Measurements from ENCODE around the gene BLM.
A peak's percentile ranks its signal among the peaks of the same experiment; 100 is the strongest.

Gene BLM

GRCh38 chr15:90765966-90766365 lies 48.8 kb downstream of the BLM start:
- no peak for DNase-seq
- Histone ChIP-seq H4K91ac (ENCODE audit: low read length) (no peak overlapping the region), H2BK120ac (ENCODE audit: low read depth, low read length) (no peak overlapping the region), H3K18ac (ENCODE audit: low read depth in 1 of 2, low read length in 2 of 2) (no peak overlapping the region), H3K4ac (ENCODE audit: low read depth in 1 of 2, low read length in 2 of 2) (no peak overlapping the region), H3K9me3 (ENCODE audit: control insufficient read depth, low read length) (no peaks in the 10 kb centered on the region), H3K36me3 (ENCODE audit: control insufficient read depth in 1 of 2, insufficient read depth in 2 of 2, low read depth in 1 of 2, low read length in 2 of 2) (no peaks in the 10 kb centered on the region), H3K27me3 (ENCODE audit: control insufficient read depth in 1 of 2, insufficient read depth in 1 of 2, low read length in 2 of 2) (no peaks in the 10 kb centered on the region), H3K9ac (ENCODE audit: low read length) (no peak overlapping the region), H3K4me3 (ENCODE audit: insufficient read depth in 1 of 2, low read depth in 1 of 2, low read length in 2 of 2) (no peak overlapping the region), H2AFZ (ENCODE audit: low read depth, low read length) (no peak overlapping the region), H2BK5ac (ENCODE audit: low read depth, low read length, poor library complexity, severe bottlenecking) (no peak overlapping the region), H3K4me1 (ENCODE audit: control insufficient read depth, insufficient read depth, low read depth, low read length) (no peaks in the 10 kb centered on the region), H2BK15ac (ENCODE audit: low read depth, poor library complexity, severe bottlenecking) (no peak overlapping the region), H3K23ac (ENCODE audit: low read length in 2 of 2) (no peak overlapping the region), H3K27ac (ENCODE audit: low read length, poor library complexity, severe bottlenecking) (no peak overlapping the region), H2BK12ac (ENCODE audit: low read length in 2 of 2) (no peak overlapping the region), H3K14ac (ENCODE audit: low read length in 2 of 2) (no peak overlapping the region), H4K8ac (ENCODE audit: low read length) (no peak overlapping the region), H2AK5ac (ENCODE audit: low read length, severe bottlenecking) (no peak overlapping the region), H3K4me2 (ENCODE audit: low read length, poor library complexity, severe bottlenecking) (no peak overlapping the region), H3K79me1 (replicated peaks; ENCODE audit: low read length, poor library complexity, severe bottlenecking) (no peaks in the 10 kb centered on the region)
- 91% methylated on average over 1 of the region's 3 CpGs for WGBS

GRCh38 chr15:90769375-90769774 lies 52.2 kb downstream of the BLM start:
- no peak overlapping the region for H2AK5ac ChIP-seq (ENCODE audit: low read length, severe bottlenecking)
- no peak overlapping the region for H2BK120ac ChIP-seq (ENCODE audit: low read depth, low read length)
- H3K9ac ChIP-seq (ENCODE audit: low read length), result no peak overlapping the region
- H3K23ac ChIP-seq (ENCODE audit: low read length in 2 of 2), result no peak overlapping the region
- H3K4ac ChIP-seq (ENCODE audit: low read depth in 1 of 2, low read length in 2 of 2), result no peak overlapping the region
- no peaks in the 10 kb centered on the region for H3K4me1 ChIP-seq (ENCODE audit: control insufficient read depth, insufficient read depth, low read depth, low read length)
- no peak overlapping the region for H3K18ac ChIP-seq (ENCODE audit: low read depth in 1 of 2, low read length in 2 of 2)
- H3K27ac ChIP-seq (ENCODE audit: low read length, poor library complexity, severe bottlenecking), result no peak overlapping the region
- H2BK12ac ChIP-seq (ENCODE audit: low read length in 2 of 2), result no peak overlapping the region
- WGBS, result 98% methylated on average over 8 of the region's 10 CpGs
- H3K36me3 ChIP-seq (ENCODE audit: control insufficient read depth in 1 of 2, insufficient read depth in 2 of 2, low read depth in 1 of 2, low read length in 2 of 2), result no peaks in the 10 kb centered on the region
- H2AFZ ChIP-seq (ENCODE audit: low read depth, low read length), result no peak overlapping the region
- H3K9me3 ChIP-seq (ENCODE audit: control insufficient read depth, low read length), result no peaks in the 10 kb centered on the region
- no peak for DNase-seq
- no peak overlapping the region for H2BK15ac ChIP-seq (ENCODE audit: low read depth, poor library complexity, severe bottlenecking)
- no peaks in the 10 kb centered on the region for H3K27me3 ChIP-seq (ENCODE audit: control insufficient read depth in 1 of 2, insufficient read depth in 1 of 2, low read length in 2 of 2)
- no peak overlapping the region for H3K14ac ChIP-seq (ENCODE audit: low read length in 2 of 2)
- H2BK5ac ChIP-seq (ENCODE audit: low read depth, low read length, poor library complexity, severe bottlenecking), result no peak overlapping the region
- H3K4me3 ChIP-seq (ENCODE audit: insufficient read depth in 1 of 2, low read depth in 1 of 2, low read length in 2 of 2), result no peak overlapping the region
- H4K91ac ChIP-seq (ENCODE audit: low read length), result no peak overlapping the region
- H3K79me1 ChIP-seq (replicated peaks; ENCODE audit: low read length, poor library complexity, severe bottlenecking), result no peaks in the 10 kb centered on the region
- no peak overlapping the region for H3K4me2 ChIP-seq (ENCODE audit: low read length, poor library complexity, severe bottlenecking)
- no peak overlapping the region for H4K8ac ChIP-seq (ENCODE audit: low read length)

GRCh38 chr15:90773485-90773884 lies 56.3 kb downstream of the BLM start:
- Histone ChIP-seq H3K14ac (ENCODE audit: low read length in 2 of 2) (no peak overlapping the region), H2AK5ac (ENCODE audit: low read length, severe bottlenecking) (no peak overlapping the region), H2BK15ac (ENCODE audit: low read depth, poor library complexity, severe bottlenecking) (no peak overlapping the region), H3K4me2 (ENCODE audit: low read length, poor library complexity, severe bottlenecking) (no peak overlapping the region), H3K27ac (ENCODE audit: low read length, poor library complexity, severe bottlenecking) (no peak overlapping the region), H2AFZ (ENCODE audit: low read depth, low read length) (no peak overlapping the region), H3K18ac (ENCODE audit: low read depth in 1 of 2, low read length in 2 of 2) (no peak overlapping the region), H4K91ac (ENCODE audit: low read length) (no peak overlapping the region), H3K9ac (ENCODE audit: low read length) (no peak overlapping the region), H2BK120ac (ENCODE audit: low read depth, low read length) (no peak overlapping the region), H3K9me3 (ENCODE audit: control insufficient read depth, low read length) (no peaks in the 10 kb centered on the region), H3K4me3 (ENCODE audit: insufficient read depth in 1 of 2, low read depth in 1 of 2, low read length in 2 of 2) (no peak overlapping the region), H4K8ac (ENCODE audit: low read length) (no peak overlapping the region), H3K4me1 (ENCODE audit: control insufficient read depth, insufficient read depth, low read depth, low read length) (no peaks in the 10 kb centered on the region), H3K36me3 (ENCODE audit: control insufficient read depth in 1 of 2, insufficient read depth in 2 of 2, low read depth in 1 of 2, low read length in 2 of 2) (no peaks in the 10 kb centered on the region), H3K27me3 (ENCODE audit: control insufficient read depth in 1 of 2, insufficient read depth in 1 of 2, low read length in 2 of 2) (no peaks in the 10 kb centered on the region), H3K79me1 (replicated peaks; ENCODE audit: low read length, poor library complexity, severe bottlenecking) (no peaks in the 10 kb centered on the region), H2BK5ac (ENCODE audit: low read depth, low read length, poor library complexity, severe bottlenecking) (no peak overlapping the region), H2BK12ac (ENCODE audit: low read length in 2 of 2) (no peak overlapping the region), H3K23ac (ENCODE audit: low read length in 2 of 2) (no peak overlapping the region), H3K4ac (ENCODE audit: low read depth in 1 of 2, low read length in 2 of 2) (no peak overlapping the region)
- DNase-seq, result no peak
- WGBS, result 91% methylated on average over 1 of the region's 1 CpG

- no peaks in the 10 kb centered on the region for H3K4me1 ChIP-seq (ENCODE audit: control insufficient read depth, insufficient read depth, low read depth, low read length)
- H4K91ac ChIP-seq (ENCODE audit: low read length), result no peak overlapping the region
- no peaks in the 10 kb centered on the region for H3K27me3 ChIP-seq (ENCODE audit: control insufficient read depth in 1 of 2, insufficient read depth in 1 of 2, low read length in 2 of 2)
- no peak overlapping the region for H2BK15ac ChIP-seq (ENCODE audit: low read depth, poor library complexity, severe bottlenecking)
- H3K14ac ChIP-seq (ENCODE audit: low read length in 2 of 2), result no peak overlapping the region
- DNase-seq, result peak; percentile 37
- H3K23ac ChIP-seq (ENCODE audit: low read length in 2 of 2), result no peak overlapping the region
- H3K9me3 ChIP-seq (ENCODE audit: control insufficient read depth, low read length), result no peaks in the 10 kb centered on the region
- H4K8ac ChIP-seq (ENCODE audit: low read length), result no peak overlapping the region
- no peak overlapping the region for H3K4me3 ChIP-seq (ENCODE audit: insufficient read depth in 1 of 2, low read depth in 1 of 2, low read length in 2 of 2)
- WGBS, result 61% methylated on average over 3 of the region's 5 CpGs
- H3K36me3 ChIP-seq (ENCODE audit: control insufficient read depth in 1 of 2, insufficient read depth in 2 of 2, low read depth in 1 of 2, low read length in 2 of 2), result no peaks in the 10 kb centered on the region
- no peak overlapping the region for H2BK5ac ChIP-seq (ENCODE audit: low read depth, low read length, poor library complexity, severe bottlenecking)
- H2BK120ac ChIP-seq (ENCODE audit: low read depth, low read length), result no peak overlapping the region
- no peak overlapping the region for H3K9ac ChIP-seq (ENCODE audit: low read length)
- H3K18ac ChIP-seq (ENCODE audit: low read depth in 1 of 2, low read length in 2 of 2), result no peak overlapping the region
- H2BK12ac ChIP-seq (ENCODE audit: low read length in 2 of 2), result no peak overlapping the region
- H3K27ac ChIP-seq (ENCODE audit: low read length, poor library complexity, severe bottlenecking), result peak overlapping the region; percentile 54
- no peak overlapping the region for H3K4ac ChIP-seq (ENCODE audit: low read depth in 1 of 2, low read length in 2 of 2)
- H3K4me2 ChIP-seq (ENCODE audit: low read length, poor library complexity, severe bottlenecking), result no peak overlapping the region
- H3K79me1 ChIP-seq (replicated peaks; ENCODE audit: low read length, poor library complexity, severe bottlenecking), result no peaks in the 10 kb centered on the region
- H2AFZ ChIP-seq (ENCODE audit: low read depth, low read length), result no peak overlapping the region
- H2AK5ac ChIP-seq (ENCODE audit: low read length, severe bottlenecking), result no peak overlapping the region
Measured at GRCh38 chr15:90774731-90775514, 57.8 kb downstream of the BLM start.

Measured in mesenchymal stem cell (in vitro differentiated cells and primary cell).